K562 (cell line): ENCODE measurements around the gene CCDC192. TPM values are rescaled to one million over a fixed set of nuclear protein-coding genes. Genes with fewer than 3 reads are reported as not detected.

Source experiments
- ATAC-seq: fragments of 200-7000 bp; cut with Tn5 transposase; 3 replicates; pipeline ENCODE4 v1.9.1; 2020; ENCODE audit warnings: moderate library complexity
- BruUV-seq: library from RNA; stranded (reverse); fragments of 400-500 nt; replicated peaks from 2 replicates; lab custom pipeline; 2021; lab: Mats Ljungman, UMichigan
- CTCF ChIA-PET: fragments of 300-600 bp; formaldehyde crosslinking; extraction: SDS; loops from one replicate; lab custom pipeline; 2021; ENCODE audit warnings: low intra/inter-chr PET ratio; lab: Yijun Ruan, JAX
- POLR2A ChIA-PET: fragments of 300-600, 350-650 bp; sonication (Branson Sonifier 250); formaldehyde crosslinking; extraction: SDS; loops from one replicate; lab custom pipeline; 2021; ENCODE audit warnings: antibody characterized with exemption, inconsistent platforms; lab: Yijun Ruan, JAX
- DNase-seq, 4 experiments: peaks; one replicate each; pipeline versions ENCODE4 v3.0.0 to v3.0.0-alpha.2; 2011 to 2018; ENCODE audit warnings: low spot score in 3 of 4, mixed read lengths in 3 of 4; ENCODE audit errors: extremely low read depth in 1 of 4
- FAIRE-seq: peaks from 2 replicates; lab custom pipeline; 2011; peaks lifted over from hg19 to GRCh38; lab: Jason Lieb, UNC
- H2AFZ ChIP-seq: 2 replicates; pipeline ENCODE4 v1.6.0; 2011; ENCODE audit warnings: low read depth, low read length, control low read depth, inconsistent platforms
- H3K27ac ChIP-seq: fragments of 200-600 bp; 3 replicates; pipeline ENCODE4 v1.8.0; 2011; ENCODE audit warnings: low read depth, mild to moderate bottlenecking, control low read depth, inconsistent platforms, low read length, moderate library complexity, mixed read lengths; ENCODE audit errors: extremely low read depth
- H3K27me3 ChIP-seq, 2 experiments: fragments of 300-600 bp in 1 of 2; 2 replicates in 1 of 2; 3 replicates in 1 of 2; pipeline versions ENCODE4 v1.6.0 to v1.8.0; 2011; ENCODE audit warnings: inconsistent platforms in 2 of 2, low read length in 2 of 2, mild to moderate bottlenecking in 1 of 2, mixed read lengths in 1 of 2, moderate library complexity in 1 of 2; ENCODE audit not compliant: control insufficient read depth in 2 of 2, insufficient read depth in 2 of 2
- H3K36me3 ChIP-seq: fragments of 300-600 bp; 3 replicates; pipeline ENCODE4 v1.8.0; 2011; ENCODE audit warnings: mild to moderate bottlenecking, low read length, inconsistent platforms; ENCODE audit not compliant: control insufficient read depth, insufficient read depth
- H3K4me1 ChIP-seq, 2 experiments: fragments of 200-600 bp in 1 of 2; replicated peaks in 1 of 2; 2 replicates in 1 of 2; 3 replicates in 1 of 2; pipeline versions ENCODE4 v1.5.1 to v1.8.0; 2011; ENCODE audit warnings: inconsistent platforms in 2 of 2, low read length in 2 of 2, mild to moderate bottlenecking in 1 of 2, mixed read lengths in 1 of 2, moderate library complexity in 1 of 2; ENCODE audit not compliant: control insufficient read depth in 2 of 2, insufficient read depth in 2 of 2
- H3K4me2 ChIP-seq: 2 replicates; pipeline ENCODE4 v1.6.1; 2011; ENCODE audit warnings: low read length, control low read depth, inconsistent platforms, mixed read lengths; ENCODE audit not compliant: insufficient read depth
- H3K4me3 ChIP-seq: fragments of 200-600 bp; sonication (generic), shearing (Covaris generic); 2 replicates; pipeline ENCODE4 v1.5.1; 2016; ENCODE audit warnings: control low read depth, inconsistent platforms
- H3K79me2 ChIP-seq: fragments of 200-600 bp; 3 replicates; pipeline ENCODE4 v1.8.0; 2011; ENCODE audit warnings: low read length, inconsistent platforms; ENCODE audit not compliant: control insufficient read depth, insufficient read depth
- H3K9ac ChIP-seq, 2 experiments: 2 replicates each; pipeline versions ENCODE4 v1.6.0 to v1.6.1; 2011; ENCODE audit warnings: low read depth in 2 of 2, low read length in 2 of 2, control low read depth in 1 of 2, inconsistent platforms in 1 of 2, mild to moderate bottlenecking in 1 of 2, mixed read lengths in 1 of 2; ENCODE audit not compliant: insufficient read depth in 1 of 2
- H3K9me1 ChIP-seq: one replicate; pipeline ENCODE4 v1.6.0; 2011; ENCODE audit warnings: inconsistent platforms, mild to moderate bottlenecking, low read length, moderate library complexity; ENCODE audit not compliant: control insufficient read depth, insufficient read depth
- H3K9me3 ChIP-seq: replicated peaks from 2 replicates; pipeline ENCODE4 v1.5.1; 2011; ENCODE audit warnings: low read depth, low read length, inconsistent platforms; ENCODE audit not compliant: control insufficient read depth, insufficient read depth
- H4K20me1 ChIP-seq: replicated peaks from 2 replicates; pipeline ENCODE4 v1.6.1; 2011; ENCODE audit warnings: low read length, inconsistent platforms, mixed read lengths; ENCODE audit not compliant: control insufficient read depth, insufficient read depth
- DLX4 ChIP-seq: fragments of 250-450 bp; sonication (Bioruptor Pico); IDR thresholded peaks from 2 replicates; pipeline ENCODE4 v1.6.1; 2021; ENCODE audit warnings: mild to moderate bottlenecking
- HDAC2 ChIP-seq: fragments of 450-650 bp; IDR thresholded peaks from 2 replicates; pipeline ENCODE4 v1.6.1; 2016; ENCODE audit warnings: mild to moderate bottlenecking
- HNRNPLL ChIP-seq: fragments of 200-400 bp; formaldehyde crosslinking; IDR thresholded peaks from 2 replicates; pipeline ENCODE4 v1.6.1; 2017; ENCODE audit warnings: low read length, low read depth, mild to moderate bottlenecking; ENCODE audit not compliant: poor library complexity, severe bottlenecking
- HOMEZ ChIP-seq: fragments of 250-450 bp; sonication (Bioruptor Pico); IDR thresholded peaks from 2 replicates; pipeline ENCODE4 v1.4.0; 2020; ENCODE audit warnings: mild to moderate bottlenecking, moderate library complexity
- HSF4 ChIP-seq: fragments of 250-450 bp; sonication (Bioruptor Pico); IDR thresholded peaks from 2 replicates; pipeline ENCODE4 v2.1.2; 2022; ENCODE audit warnings: mild to moderate bottlenecking, moderate library complexity, borderline replicate concordance
- KHSRP ChIP-seq: fragments of 450-650 bp; IDR thresholded peaks from 2 replicates; pipeline ENCODE4 v1.6.1; 2017
- OTX1 ChIP-seq: fragments of 450-650 bp; formaldehyde crosslinking; IDR thresholded peaks from 2 replicates; pipeline ENCODE4 v1.4.0; 2022; ENCODE audit warnings: mild to moderate bottlenecking
- POLR3G ChIP-seq: IDR thresholded peaks from 2 replicates; pipeline ENCODE4 v1.6.1; 2011; ENCODE audit not compliant: insufficient read length, insufficient replicate concordance; ENCODE audit errors: extremely low read depth
- RFX5 ChIP-seq: IDR thresholded peaks from 2 replicates; pipeline ENCODE4 v1.6.1; 2011; ENCODE audit warnings: low read depth, mild to moderate bottlenecking, improper control_type of control experiment, low read length
- SAP30 ChIP-seq: fragments of 200-600 bp; sonication (generic); IDR thresholded peaks from 2 replicates; pipeline ENCODE4 v1.6.1; 2012; ENCODE audit warnings: borderline replicate concordance, low read depth, mild to moderate bottlenecking, moderate library complexity, low read length, control low read depth, inconsistent platforms; ENCODE audit not compliant: insufficient read depth, poor library complexity, severe bottlenecking
- SNRNP70 ChIP-seq: fragments of 200-400 bp; formaldehyde crosslinking; optimal IDR thresholded peaks from 2 replicates; pipeline ENCODE3; 2017; ENCODE audit warnings: low read depth, low read length
- SREBF1 ChIP-seq: fragments of 150-350 bp; IDR thresholded peaks from 2 replicates; pipeline ENCODE4 v1.6.1; 2014; ENCODE audit warnings: antibody characterized with exemption, low read depth, low read length, borderline replicate concordance
- SUPT5H ChIP-seq: fragments of 450-650 bp; IDR thresholded peaks from 2 replicates; pipeline ENCODE4 v1.6.1; 2016
- USF2 ChIP-seq: sonication (generic); formaldehyde crosslinking; IDR thresholded peaks from 2 replicates; pipeline ENCODE4 v1.5.0; 2020; ENCODE audit warnings: missing genetic modification reagents
- WHSC1 ChIP-seq: IDR thresholded peaks from one replicate; pipeline ENCODE4 v1.6.1; 2012; ENCODE audit warnings: low read length, control low read depth, inconsistent platforms
- ZBTB34 ChIP-seq: fragments of 250-450 bp; sonication (Bioruptor Pico); IDR thresholded peaks from 2 replicates; pipeline ENCODE4 v1.8.0; 2021; ENCODE audit warnings: mild to moderate bottlenecking, moderate library complexity
- ZNF277 ChIP-seq: fragments of 250-450 bp; sonication (Bioruptor Pico); IDR thresholded peaks from 2 replicates; pipeline ENCODE4 v1.8.0; 2022; ENCODE audit warnings: inconsistent platforms, mild to moderate bottlenecking, moderate library complexity, borderline replicate concordance
- ZNF778 ChIP-seq: fragments of 450-650 bp; formaldehyde crosslinking; IDR thresholded peaks from 2 replicates; pipeline ENCODE4 v1.4.0; 2020; ENCODE audit warnings: mild to moderate bottlenecking, moderate library complexity
- WGBS: fragments of 100-300 bp; shearing (Covaris generic); methylation state at CpG from one replicate; pipeline ENCODE4 v1.1.6; 2016; ENCODE audit warnings: low coverage, mixed read lengths; ENCODE audit not compliant: insufficient coverage; ENCODE audit errors: missing lambda C conversion rate; 5-methylcytosine and 5-hydroxymethylcytosine counted together
- in situ Hi-C: fragments of 300-500 bp; cut with MboI; formaldehyde crosslinking; loops from 4 replicates; pipeline ENCODE4 v1.15.0; 2018; ENCODE audit warnings: inconsistent platforms, mixed read lengths
- intact Hi-C: fragments of 100-400 bp; cut with micrococcal nuclease; formaldehyde crosslinking; loops from 2 replicates; pipeline ENCODE4 v1.14.2; 2022
- polyA plus RNA-seq, 8 experiments: library from polyadenylated mRNA; depleted of rRNA in 4 of 8; stranded (reverse) in 5 of 8; unstranded in 3 of 8; fragments of >200 nt; fragmentation: Nextera tagmentation in 2 of 8; fragmentation: Illumina TruSeq in 1 of 8; extraction: Ambion mirVana in 2 of 8; extraction: Trizol in 1 of 8; gene quantifications; 2 replicates each; pipeline versions ENCODE4 v1.2.1 to v1.2.3, GENCODE V29; 2011 to 2014; ENCODE audit warnings: inconsistent platforms in 1 of 8, missing spikeins in 1 of 8
- total RNA-seq, 7 experiments: library from RNA; depleted of rRNA in 6 of 7; stranded (reverse); fragments of >200 nt in 6 of 7; fragmentation: Illumina TruSeq in 2 of 7; extraction: Trizol in 2 of 7; gene quantifications; 2 replicates each; pipeline versions ENCODE4 v1.2.1 to v1.2.3, GENCODE V29; 2011 to 2021; ENCODE audit warnings: low replicate concordance in 1 of 7

CCDC192 gene
- total and polyA plus RNA-seq, 9 of the 15 experiments (the other 6 are each of a cell fraction or from before 2014, with no cell fraction given), result 0.21 to 0.66 (median 0.38) TPM; not detected in 2

GRCh38 chr5:127981498-127981897 is 278.3 kb downstream of the CCDC192 start:
- no peaks in the 10 kb centered on the region for H3K9me3 ChIP-seq
- no peak overlapping the region for H3K9ac ChIP-seq
- no peaks in the 10 kb centered on the region for H3K79me2 ChIP-seq
- ATAC-seq, result no peak
- POLR2A ChIA-PET, result interaction anchor here (1.1 kb wide), 1 partner anchor 9 kb away, joined by 4 read pairs; no protein-coding TSS in a partner anchor
- no peak for DNase-seq
- no peaks in the 10 kb centered on the region for H3K27me3 ChIP-seq
- no peak overlapping the region for H3K27ac ChIP-seq
- 33% methylated on average over 4 of the region's 4 CpGs for WGBS
- intact Hi-C loops, result no loop called here
- no peak for FAIRE-seq
- H2AFZ ChIP-seq, result no peak overlapping the region
- H3K4me2 ChIP-seq, result no peak overlapping the region
- no peak overlapping the region for H3K4me3 ChIP-seq
- CTCF ChIA-PET, result no interaction called here
- no peaks in the 10 kb centered on the region for H3K4me1 ChIP-seq
- no peaks in the 10 kb centered on the region for H3K9me1 ChIP-seq
- TF ChIP-seq HDAC2 (no peak), RFX5 (no peak), SREBF1 (no peak), SNRNP70 (no peak), ZBTB34 (CRISPR knock-in tag) (no peak), DLX4 (no peak), WHSC1 (no peak), POLR3G (no peak), SAP30 (no peak), HSF4 (CRISPR knock-in tag) (no peak), ZNF277 (CRISPR knock-in tag) (no peak), HNRNPLL (no peak), HOMEZ (CRISPR knock-in tag) (no peak), KHSRP (no peak), OTX1 (CRISPR knock-in tag) (no peak), ZNF778 (no peak), SUPT5H (no peak), USF2 (no peak)
- H3K36me3 ChIP-seq, result no peaks in the 10 kb centered on the region
- no peaks in the 10 kb centered on the region for H4K20me1 ChIP-seq
- in situ Hi-C loops, result no loop called here
- no TSS peak for BruUV-seq
